ENCODE measurements around the gene PHPT1. TPM values are rescaled to one million over a fixed set of nuclear protein-coding genes. Genes with fewer than 3 reads are reported as not detected.

PHPT1 gene
- total and polyA plus RNA-seq, 4 donors, result 23.2 to 83.1 (median 42.3) TPM

DNA sequence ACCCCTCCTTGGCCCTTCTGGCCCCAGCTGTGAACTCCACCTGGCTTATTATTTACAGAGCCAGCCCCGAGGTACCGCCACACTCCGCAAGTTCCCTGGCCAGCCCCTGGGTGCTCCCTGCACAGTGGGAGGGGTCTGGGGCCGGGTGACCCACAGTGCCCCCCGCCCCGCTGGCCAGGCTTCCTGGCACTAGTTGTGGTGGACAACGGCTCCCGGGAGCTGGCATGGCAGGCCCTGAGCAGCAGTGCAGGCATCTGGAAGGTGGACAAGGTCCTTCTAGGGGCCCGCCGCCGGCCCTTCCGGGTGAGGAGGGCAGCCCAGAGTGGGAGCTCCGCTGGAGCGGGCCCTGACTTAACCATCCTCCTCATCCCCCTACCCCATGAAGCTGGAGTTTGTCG is 6.9 kb downstream of the PHPT1 start:
- H3K27ac ChIP-seq (ENCODE audit: low read depth in 1 of 2, low read length in 2 of 2), result no peak overlapping the region
- no peaks in the 10 kb centered on the region for H3K9me3 ChIP-seq (ENCODE audit: control insufficient read depth in 4 of 4, low read length in 3 of 4)
- TF ChIP-seq YY1 (IDR thresholded peaks at IDR 0.05) (no peak), JUND (IDR thresholded peaks at IDR 0.05) (no peak), HNF4A (conservative IDR thresholded peaks at IDR 0.05) (no peak), NR2F2 (IDR thresholded peaks at IDR 0.05) (no peak), EGR1 (IDR thresholded peaks at IDR 0.05; ENCODE audit: low read depth in 2 of 2) (no peak), GABPA (IDR thresholded peaks at IDR 0.05 in 1 of 2, conservative IDR thresholded peaks at IDR 0.05 in 1 of 2) (no peak), TAF1 (conservative IDR thresholded peaks at IDR 0.05) (no peak), RXRA (IDR thresholded peaks at IDR 0.05) (no peak), FOXA1 (IDR thresholded peaks at IDR 0.05) (no peak), SP1 (IDR thresholded peaks at IDR 0.05) (no peak), FOXA2 (IDR thresholded peaks at IDR 0.05) (no peak), HNF4G (IDR thresholded peaks at IDR 0.05) (no peak), RAD21 (IDR thresholded peaks at IDR 0.05) (no peak)
- TF ChIP-seq, protein P1, sequence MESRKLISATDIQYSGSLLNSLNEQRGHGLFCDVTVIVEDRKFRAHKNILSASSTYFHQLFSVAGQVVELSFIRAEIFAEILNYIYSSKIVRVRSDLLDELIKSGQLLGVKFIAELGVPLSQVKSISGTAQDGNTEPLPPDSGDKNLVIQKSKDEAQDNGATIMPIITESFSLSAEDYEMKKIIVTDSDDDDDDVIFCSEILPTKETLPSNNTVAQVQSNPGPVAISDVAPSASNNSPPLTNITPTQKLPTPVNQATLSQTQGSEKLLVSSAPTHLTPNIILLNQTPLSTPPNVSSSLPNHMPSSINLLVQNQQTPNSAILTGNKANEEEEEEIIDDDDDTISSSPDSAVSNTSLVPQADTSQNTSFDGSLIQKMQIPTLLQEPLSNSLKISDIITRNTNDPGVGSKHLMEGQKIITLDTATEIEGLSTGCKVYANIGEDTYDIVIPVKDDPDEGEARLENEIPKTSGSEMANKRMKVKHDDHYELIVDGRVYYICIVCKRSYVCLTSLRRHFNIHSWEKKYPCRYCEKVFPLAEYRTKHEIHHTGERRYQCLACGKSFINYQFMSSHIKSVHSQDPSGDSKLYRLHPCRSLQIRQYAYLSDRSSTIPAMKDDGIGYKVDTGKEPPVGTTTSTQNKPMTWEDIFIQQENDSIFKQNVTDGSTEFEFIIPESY (IDR thresholded peaks at IDR 0.05), result no peak
- TF ChIP-seq, protein P2, sequence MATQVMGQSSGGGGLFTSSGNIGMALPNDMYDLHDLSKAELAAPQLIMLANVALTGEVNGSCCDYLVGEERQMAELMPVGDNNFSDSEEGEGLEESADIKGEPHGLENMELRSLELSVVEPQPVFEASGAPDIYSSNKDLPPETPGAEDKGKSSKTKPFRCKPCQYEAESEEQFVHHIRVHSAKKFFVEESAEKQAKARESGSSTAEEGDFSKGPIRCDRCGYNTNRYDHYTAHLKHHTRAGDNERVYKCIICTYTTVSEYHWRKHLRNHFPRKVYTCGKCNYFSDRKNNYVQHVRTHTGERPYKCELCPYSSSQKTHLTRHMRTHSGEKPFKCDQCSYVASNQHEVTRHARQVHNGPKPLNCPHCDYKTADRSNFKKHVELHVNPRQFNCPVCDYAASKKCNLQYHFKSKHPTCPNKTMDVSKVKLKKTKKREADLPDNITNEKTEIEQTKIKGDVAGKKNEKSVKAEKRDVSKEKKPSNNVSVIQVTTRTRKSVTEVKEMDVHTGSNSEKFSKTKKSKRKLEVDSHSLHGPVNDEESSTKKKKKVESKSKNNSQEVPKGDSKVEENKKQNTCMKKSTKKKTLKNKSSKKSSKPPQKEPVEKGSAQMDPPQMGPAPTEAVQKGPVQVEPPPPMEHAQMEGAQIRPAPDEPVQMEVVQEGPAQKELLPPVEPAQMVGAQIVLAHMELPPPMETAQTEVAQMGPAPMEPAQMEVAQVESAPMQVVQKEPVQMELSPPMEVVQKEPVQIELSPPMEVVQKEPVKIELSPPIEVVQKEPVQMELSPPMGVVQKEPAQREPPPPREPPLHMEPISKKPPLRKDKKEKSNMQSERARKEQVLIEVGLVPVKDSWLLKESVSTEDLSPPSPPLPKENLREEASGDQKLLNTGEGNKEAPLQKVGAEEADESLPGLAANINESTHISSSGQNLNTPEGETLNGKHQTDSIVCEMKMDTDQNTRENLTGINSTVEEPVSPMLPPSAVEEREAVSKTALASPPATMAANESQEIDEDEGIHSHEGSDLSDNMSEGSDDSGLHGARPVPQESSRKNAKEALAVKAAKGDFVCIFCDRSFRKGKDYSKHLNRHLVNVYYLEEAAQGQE (IDR thresholded peaks at IDR 0.05), result no peak
- TF ChIP-seq, protein P3, sequence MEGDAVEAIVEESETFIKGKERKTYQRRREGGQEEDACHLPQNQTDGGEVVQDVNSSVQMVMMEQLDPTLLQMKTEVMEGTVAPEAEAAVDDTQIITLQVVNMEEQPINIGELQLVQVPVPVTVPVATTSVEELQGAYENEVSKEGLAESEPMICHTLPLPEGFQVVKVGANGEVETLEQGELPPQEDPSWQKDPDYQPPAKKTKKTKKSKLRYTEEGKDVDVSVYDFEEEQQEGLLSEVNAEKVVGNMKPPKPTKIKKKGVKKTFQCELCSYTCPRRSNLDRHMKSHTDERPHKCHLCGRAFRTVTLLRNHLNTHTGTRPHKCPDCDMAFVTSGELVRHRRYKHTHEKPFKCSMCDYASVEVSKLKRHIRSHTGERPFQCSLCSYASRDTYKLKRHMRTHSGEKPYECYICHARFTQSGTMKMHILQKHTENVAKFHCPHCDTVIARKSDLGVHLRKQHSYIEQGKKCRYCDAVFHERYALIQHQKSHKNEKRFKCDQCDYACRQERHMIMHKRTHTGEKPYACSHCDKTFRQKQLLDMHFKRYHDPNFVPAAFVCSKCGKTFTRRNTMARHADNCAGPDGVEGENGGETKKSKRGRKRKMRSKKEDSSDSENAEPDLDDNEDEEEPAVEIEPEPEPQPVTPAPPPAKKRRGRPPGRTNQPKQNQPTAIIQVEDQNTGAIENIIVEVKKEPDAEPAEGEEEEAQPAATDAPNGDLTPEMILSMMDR (IDR thresholded peaks at IDR 0.05; ENCODE audit: low read depth, low read length, missing input control), result no peak
- TF ChIP-seq, protein P4, sequence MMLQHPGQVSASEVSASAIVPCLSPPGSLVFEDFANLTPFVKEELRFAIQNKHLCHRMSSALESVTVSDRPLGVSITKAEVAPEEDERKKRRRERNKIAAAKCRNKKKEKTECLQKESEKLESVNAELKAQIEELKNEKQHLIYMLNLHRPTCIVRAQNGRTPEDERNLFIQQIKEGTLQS (IDR thresholded peaks at IDR 0.05), result no peak
- TF ChIP-seq, protein P5, sequence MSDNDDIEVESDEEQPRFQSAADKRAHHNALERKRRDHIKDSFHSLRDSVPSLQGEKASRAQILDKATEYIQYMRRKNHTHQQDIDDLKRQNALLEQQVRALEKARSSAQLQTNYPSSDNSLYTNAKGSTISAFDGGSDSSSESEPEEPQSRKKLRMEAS (IDR thresholded peaks at IDR 0.05), result no peak
- H3K9ac ChIP-seq (ENCODE audit: low read depth in 1 of 2, low read length in 2 of 2), result no peak overlapping the region
- no peak overlapping the region for H3K4me3 ChIP-seq (ENCODE audit: low read depth in 1 of 3, low read length in 3 of 3)
- no peaks in the 10 kb centered on the region for H3K27me3 ChIP-seq (ENCODE audit: control insufficient read depth in 4 of 4, insufficient read depth in 4 of 4, low read length in 3 of 4)
- peaks cover 0 to 3% (median under 1%) of the 10 kb centered on the region in 4 donors for H3K36me3 ChIP-seq (ENCODE audit: control insufficient read depth in 4 of 4, insufficient read depth in 3 of 4, low read depth in 1 of 4, low read length in 3 of 4)
- 58% methylated on average over 15 of the region's 15 CpGs for WGBS
- peaks cover 27 to 71% (median 46%) of the 10 kb centered on the region in 4 donors for H3K4me1 ChIP-seq (ENCODE audit: control insufficient read depth in 4 of 4, insufficient read depth in 4 of 4, low read length in 3 of 4)
- DNase-seq (ENCODE audit: low spot score), result no peak
